AG08395 (cell line): ENCODE measurements around the gene DYTN.

Experiments
- DNase-seq: peaks from one replicate; pipeline ENCODE4 v3.0.0; 2012; ENCODE audit warnings: mixed read lengths, low spot score

DYTN gene

GRCh38 chr2:206700156-206700555 is 18.0 kb downstream of the DYTN start:
- DNase-seq: no peak

- no peak for DNase-seq
Measured at GRCh38 chr2:206698811-206699210, 19.4 kb downstream of the DYTN start.

- DNase-seq: no peak
Measured at GRCh38 chr2:206696910-206697309, 21.3 kb downstream of the DYTN start.

GRCh38 chr2:206693399-206694137 is 24.6 kb downstream of the DYTN start:
- peak; percentile 72 for DNase-seq

- DNase-seq: no peak
Measured at GRCh38 chr2:206692971-206693370, 25.2 kb downstream of the DYTN start.

GRCh38 chr2:206688990-206689389 is 29.2 kb downstream of the DYTN start:
- DNase-seq: no peak

GRCh38 chr2:206688453-206688852 is 29.7 kb downstream of the DYTN start:
- no peak for DNase-seq

- DNase-seq: no peak
Measured at GRCh38 chr2:206683546-206683945, 34.6 kb downstream of the DYTN start.

- no peak for DNase-seq
Measured at GRCh38 chr2:206670531-206671319, 47.5 kb downstream of the DYTN start.

GRCh38 chr2:206665251-206665650 is 52.9 kb downstream of the DYTN start:
- no peak for DNase-seq

- no peak for DNase-seq
Measured at GRCh38 chr2:206657087-206657486, 61.1 kb downstream of the DYTN start.

- DNase-seq: no peak
Measured at GRCh38 chr2:206647985-206648384, 70.2 kb downstream of the DYTN start.

- peak; percentile 74 for DNase-seq
Measured at GRCh38 chr2:206642075-206643025, 75.8 kb downstream of the DYTN start, which contains the start of gene FAM237A. Gene FAM237A (plus strand): TSS chr2:206642487. CDS start chr2:206644237, 1,750 bp downstream.

GRCh38 chr2:206641226-206641625 is 77.0 kb downstream of the DYTN start:
- DNase-seq: no peak

GRCh38 chr2:206639636-206640035 is 78.6 kb downstream of the DYTN start:
- no peak for DNase-seq

GRCh38 chr2:206635015-206635414 is 83.2 kb downstream of the DYTN start:
- no peak for DNase-seq

GRCh38 chr2:206631340-206631739 is 86.9 kb downstream of the DYTN start:
- no peak for DNase-seq

- no peak for DNase-seq
Measured at GRCh38 chr2:206627632-206628031, 90.6 kb downstream of the DYTN start.

GRCh38 chr2:206626108-206626507 is 92.1 kb downstream of the DYTN start:
- no peak for DNase-seq

- DNase-seq: no peak
Measured at GRCh38 chr2:206619011-206619410, 99.2 kb downstream of the DYTN start.

- DNase-seq: no peak
Measured at GRCh38 chr2:206616151-206616550, 102.0 kb downstream of the DYTN start.

- no peak for DNase-seq
Measured at GRCh38 chr2:206615417-206616089, 102.6 kb downstream of the DYTN start.
